GM19240 (cell line): ENCODE data around the gene SDK1.

Source experiments
- DNase-seq: peaks from one replicate; pipeline ENCODE4 v3.0.0; 2011; ENCODE audit warnings: low spot score; ENCODE audit not compliant: insufficient read length

Gene SDK1

DNA sequence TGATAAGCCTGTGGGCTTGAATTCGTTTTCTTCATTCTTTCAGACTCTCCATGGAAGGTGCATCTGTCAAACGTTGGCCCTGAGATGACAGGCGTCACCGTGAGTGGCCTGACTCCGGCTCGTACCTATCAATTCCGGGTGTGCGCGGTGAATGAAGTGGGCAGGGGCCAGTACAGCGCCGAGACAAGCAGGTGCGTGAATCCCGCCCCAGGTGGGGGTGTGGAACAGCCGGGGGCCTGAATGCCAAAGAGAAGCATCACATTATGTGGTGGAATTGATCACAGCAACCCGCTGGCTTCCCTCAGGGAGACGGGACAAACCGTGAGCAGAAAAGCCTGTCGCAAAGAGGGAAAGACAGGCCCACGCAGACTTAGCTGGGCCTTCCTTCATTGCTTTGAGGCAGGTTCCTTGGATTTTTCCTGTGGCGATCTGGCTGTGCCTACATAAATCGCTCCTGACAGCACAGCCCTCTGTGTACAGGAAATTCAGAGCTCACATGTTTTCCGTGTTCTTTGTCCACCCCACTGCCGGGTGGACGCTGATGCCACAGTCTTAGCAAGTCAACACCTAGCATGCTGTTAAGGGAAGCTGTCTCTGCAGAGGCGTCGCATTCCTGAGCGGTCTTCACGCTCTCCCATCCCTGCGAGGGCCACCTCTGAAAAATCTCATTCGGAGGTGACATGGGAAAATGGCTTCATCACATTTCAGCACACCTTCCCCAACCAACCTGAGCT lies 710.0 kb downstream of the SDK1 start:
- DNase-seq: no peak

DNA sequence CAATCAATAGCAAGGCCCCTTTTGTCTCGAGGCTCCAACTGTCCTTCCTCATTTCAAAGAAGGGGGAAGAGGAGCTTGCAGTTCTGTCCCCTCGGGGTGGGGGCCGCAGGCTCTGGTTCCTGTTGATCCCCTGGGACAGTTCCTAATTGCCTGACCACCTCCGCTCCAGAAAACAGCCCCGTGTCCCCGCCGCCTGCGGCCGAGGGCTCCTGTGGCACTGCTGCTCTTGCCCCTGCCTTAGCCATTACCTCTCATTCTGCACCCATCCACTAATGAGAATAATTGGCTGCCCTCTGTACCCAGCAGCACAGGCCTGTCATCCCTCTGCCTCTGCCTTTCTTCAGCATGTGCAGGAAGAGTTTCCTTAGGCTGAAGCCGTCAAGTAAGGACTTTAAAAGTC lies 712.7 kb downstream of the SDK1 start:
- no peak for DNase-seq

DNA sequence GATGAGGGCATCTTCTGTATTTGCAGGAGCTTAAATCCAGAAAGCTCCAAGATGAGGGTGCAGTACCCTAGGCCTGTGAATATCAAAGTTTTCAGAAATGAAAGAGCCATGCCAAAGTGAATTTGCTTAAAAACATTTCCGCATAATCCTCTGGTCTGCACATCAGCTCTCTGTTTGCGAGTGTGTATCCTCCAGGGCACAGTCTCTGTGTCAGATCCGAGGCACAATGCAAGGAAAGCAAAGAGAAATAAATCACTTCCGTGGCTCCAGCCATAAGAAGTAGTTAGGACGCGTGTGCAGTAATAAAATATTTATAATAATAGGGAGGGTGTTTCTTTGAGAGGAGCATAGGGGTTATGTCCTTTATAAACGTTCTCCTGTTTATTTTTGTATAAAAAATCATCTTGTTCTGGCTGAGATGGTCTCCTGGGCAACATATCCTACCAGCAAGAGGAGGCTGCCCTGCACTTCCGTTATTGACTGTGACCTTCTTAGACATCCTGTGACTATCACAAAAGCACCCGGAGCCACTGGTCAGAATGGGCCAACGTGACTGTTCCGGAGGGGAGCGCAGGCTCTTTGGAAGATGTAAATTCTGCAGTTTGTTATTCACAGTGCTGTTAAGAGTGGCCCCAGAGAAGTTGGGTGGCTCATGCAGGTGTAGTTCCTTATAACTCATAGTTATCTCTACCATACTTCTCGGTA lies 713.4 kb downstream of the SDK1 start:
- DNase-seq: no peak

DNA sequence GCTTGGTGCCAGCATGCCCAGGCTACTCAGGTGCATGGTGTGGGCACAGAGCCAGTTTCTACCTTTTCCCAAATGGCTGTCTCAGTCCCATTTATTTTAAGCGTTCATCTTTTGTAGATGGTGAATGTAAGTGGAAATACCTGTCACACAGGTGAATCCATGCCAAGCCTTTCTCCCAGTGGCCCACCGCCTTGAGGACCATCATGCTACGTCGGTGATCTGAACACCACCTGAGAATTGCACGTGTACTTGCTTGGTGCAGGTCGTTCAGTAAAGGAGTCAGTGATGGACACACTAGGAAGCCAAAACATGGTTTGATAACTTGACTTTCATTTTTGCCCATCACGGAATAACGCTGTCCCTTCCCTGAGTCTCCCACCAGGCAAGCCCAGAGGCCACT lies 714.3 kb downstream of the SDK1 start:
- no peak for DNase-seq

DNA sequence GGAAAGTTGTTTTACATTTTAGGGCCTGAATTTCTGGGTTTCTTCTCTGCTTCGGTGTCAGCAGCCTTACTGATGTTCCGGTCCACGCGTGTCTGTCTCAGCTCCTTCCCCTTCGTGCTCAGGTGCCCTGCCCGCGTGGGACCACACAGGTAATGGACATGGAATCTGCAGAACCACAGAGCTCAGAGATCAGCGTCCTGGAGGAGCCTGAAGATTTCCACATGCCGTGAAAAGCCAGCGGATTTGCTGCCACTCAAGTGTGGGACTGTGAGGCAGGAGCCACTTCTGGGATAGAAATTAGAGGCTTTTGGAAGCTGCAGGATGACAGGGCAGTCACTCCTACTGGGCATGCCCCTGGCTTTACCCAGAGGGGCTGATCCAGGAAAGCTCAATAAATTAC lies 714.9 kb downstream of the SDK1 start:
- DNase-seq: no peak

DNA sequence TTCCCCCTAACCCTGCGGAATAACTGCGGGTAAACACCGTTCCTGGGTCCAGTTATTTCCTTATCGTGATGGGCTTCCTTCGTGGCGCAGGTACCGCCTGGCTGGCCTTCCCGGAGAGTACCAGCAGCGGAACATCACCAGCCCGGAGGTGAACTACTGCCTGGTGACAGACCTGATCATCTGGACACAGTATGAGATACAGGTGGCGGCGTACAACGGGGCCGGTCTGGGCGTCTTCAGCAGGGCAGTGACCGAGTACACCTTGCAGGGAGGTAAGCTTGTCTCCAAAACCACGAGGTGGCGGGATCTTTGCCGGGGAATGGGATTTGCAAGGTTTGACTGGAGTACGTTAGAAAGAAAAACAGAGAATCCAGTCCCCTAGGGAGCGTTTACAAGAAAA lies 716.0 kb downstream of the SDK1 start:
- no peak for DNase-seq

DNA sequence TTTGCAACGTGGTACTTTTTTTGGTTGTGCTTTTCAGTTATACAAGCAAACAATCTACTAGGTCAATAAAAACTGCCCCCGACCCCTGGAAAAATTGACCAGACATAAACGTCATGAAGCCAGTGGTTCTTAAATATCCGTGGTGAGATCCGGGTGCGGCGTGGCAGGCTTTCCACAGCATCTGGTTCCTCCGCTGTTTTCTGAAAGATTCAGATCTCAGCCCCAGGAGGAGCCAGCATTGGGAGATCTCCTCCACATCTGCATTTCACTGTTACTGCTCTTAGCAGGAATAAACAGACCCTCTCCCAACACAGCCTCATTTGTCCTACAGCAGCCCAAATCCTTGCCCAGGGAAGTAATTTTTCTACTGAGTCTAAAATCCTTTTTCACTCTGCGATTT lies 716.7 kb downstream of the SDK1 start:
- DNase-seq: no peak

DNA sequence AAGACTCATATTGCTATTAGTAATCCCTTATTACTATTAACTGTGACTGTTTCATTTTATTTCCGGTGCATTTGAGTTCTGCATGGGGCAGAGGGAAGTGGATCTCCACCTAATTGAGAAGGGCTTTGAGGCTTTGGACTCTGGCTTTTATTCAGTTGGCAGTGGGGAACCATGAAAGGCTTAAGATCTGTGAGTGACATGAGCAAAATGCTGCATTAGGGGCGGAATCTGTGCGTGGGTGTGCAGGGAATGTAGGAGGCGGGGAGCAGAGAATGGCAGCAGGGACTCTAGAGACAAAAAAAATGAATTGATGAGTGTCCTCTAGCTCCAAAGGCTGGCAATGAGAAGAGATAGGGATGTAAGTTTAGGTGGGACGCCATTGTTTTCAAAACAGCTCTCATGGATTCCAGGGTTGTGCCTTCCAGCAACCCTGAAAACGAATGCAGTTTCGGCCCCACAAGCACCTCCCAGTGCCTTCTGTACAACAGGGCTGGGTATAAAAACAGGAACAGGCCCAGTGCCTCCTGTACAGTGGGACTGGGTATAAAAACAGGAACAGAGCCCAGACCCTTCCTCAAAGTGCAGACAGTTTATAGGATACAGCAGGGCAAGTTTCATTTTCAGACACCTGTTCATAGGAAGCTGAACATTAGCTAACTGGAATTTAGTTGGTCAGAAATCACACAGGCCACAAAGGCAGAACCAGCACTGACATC lies 717.7 kb downstream of the SDK1 start:
- no peak for DNase-seq

DNA sequence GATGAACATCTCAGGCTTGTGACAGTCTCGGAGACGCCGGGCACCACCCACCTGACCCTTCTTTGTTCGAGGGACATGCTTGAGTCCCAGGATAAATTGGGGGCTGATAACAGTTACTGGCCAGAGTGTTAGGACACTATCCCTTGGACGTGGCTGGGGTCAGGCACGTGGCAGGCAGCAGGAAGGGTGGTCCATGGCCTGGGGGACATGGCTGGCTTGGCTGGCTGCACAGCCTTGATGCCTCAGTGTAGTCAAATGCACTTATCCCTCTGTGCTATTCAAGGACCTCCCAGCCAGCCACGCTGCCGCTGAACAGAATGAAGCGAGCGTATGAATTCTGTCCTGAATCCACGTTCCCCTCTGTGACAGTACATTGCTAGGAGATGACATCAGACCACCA lies 719.0 kb downstream of the SDK1 start:
- no peak for DNase-seq

DNA sequence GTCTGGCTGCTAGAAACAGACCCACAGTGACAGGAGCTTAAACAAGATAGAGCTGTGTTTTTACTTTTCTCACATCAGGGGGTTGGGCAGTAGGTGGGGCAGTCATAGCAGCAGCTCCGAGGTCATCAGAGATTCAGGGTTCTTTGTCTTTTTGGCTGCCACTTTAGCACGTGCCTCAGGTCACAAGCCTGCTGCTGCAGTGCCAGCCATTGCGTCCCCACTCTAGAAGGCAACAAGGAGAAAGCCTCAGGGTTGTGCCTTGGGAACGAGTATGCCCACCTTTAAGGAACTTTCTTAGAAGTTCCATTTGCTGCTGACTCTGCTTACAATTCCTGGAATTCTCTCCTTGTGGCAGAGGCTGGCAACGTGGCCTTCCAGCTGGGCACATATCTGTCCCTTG lies 720.4 kb downstream of the SDK1 start:
- DNase-seq: no peak

DNA sequence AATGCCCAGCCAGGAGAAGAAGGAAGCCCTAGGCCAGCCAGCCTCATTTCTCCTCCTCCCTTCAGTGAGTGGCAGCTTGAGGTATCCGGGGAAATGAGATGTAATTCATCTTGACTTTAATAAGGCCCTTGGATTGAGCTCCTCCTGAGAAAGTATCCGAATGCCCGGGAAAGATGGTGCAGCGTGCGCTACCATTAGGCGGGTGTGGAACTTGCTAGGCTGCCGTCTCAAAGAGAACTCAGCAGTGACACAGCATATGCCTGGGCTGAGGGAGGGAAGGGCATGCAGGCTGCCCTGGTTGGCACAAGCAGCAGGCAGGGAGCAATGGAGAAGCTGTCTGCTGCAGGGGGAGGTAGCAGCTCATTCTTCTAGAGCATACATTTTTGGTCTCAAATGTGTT lies 721.2 kb downstream of the SDK1 start:
- DNase-seq: no peak

DNA sequence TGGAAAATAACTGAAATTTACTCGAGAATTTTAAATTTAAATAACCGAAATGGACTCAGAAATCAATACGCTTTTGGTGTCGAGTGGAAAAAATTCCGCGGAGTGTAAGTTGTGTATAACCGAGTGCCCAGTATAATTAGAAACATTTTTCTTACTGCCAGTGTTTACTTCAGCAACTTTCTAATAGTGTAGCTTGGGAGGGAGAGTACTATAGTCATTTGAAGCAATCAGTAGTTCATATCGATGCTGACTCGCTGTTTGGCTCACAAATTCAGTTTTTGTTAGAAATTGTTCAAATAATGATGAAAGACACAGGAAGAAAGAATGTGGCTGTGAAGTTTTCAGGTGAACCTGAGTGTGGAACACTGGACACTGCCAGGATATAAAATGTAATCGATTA lies 722.5 kb downstream of the SDK1 start:
- DNase-seq: no peak

DNA sequence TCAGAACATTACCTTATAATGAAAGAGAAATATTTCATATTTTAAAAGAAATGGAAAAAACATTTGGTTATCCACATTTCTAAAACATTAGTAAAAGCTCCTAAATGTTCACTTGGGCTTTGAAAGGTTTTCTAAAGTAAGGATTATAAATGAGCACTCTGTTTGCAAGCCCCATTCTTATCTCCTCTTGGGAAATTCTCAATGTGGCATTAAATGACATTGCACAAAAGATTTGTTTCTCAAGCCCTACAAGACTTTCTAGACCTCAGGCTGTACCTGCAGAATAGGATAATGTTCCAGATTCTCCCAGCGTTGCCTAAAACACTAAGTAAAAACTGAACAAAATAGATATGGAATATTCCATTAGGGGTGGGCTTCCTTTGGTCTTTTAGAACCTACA lies 723.1 kb downstream of the SDK1 start:
- no peak for DNase-seq

DNA sequence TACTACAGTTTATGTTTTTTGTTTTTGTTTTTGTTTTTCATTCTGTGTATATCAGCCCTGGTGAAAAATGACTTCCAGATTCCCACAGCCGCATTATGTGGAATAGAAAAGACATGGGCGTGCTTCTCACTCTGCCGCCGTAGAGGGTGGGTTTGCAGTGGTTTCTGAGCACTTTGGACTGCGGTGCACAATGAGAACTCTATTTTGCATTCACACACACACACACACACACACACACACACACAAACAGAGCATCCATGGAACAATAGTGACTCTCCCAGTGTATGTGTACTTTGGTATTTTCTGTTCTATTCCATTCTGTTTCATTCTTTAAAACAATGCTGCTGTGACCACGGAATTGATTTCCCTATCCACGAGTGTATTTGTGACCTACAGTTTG lies 723.8 kb downstream of the SDK1 start:
- no peak for DNase-seq

DNA sequence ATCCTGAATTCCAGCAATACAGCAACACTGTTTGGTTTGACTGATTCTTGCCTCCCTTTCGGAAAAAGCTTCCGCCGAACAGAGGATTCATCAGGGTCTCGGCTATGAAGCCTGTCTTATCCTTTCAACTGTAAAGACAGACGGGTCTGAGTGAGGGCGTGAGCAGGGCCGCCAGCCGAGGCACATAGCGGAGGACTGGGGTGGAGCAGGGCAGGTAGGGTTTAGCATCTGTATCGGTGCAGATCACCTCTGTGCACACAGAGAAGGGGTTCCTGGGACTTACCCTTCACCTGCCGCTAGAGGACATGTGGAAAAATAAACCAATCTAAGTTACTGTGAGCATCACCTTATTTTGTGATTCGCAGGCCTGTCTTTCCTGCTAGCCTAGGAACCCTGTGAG lies 724.2 kb downstream of the SDK1 start:
- DNase-seq: no peak

DNA sequence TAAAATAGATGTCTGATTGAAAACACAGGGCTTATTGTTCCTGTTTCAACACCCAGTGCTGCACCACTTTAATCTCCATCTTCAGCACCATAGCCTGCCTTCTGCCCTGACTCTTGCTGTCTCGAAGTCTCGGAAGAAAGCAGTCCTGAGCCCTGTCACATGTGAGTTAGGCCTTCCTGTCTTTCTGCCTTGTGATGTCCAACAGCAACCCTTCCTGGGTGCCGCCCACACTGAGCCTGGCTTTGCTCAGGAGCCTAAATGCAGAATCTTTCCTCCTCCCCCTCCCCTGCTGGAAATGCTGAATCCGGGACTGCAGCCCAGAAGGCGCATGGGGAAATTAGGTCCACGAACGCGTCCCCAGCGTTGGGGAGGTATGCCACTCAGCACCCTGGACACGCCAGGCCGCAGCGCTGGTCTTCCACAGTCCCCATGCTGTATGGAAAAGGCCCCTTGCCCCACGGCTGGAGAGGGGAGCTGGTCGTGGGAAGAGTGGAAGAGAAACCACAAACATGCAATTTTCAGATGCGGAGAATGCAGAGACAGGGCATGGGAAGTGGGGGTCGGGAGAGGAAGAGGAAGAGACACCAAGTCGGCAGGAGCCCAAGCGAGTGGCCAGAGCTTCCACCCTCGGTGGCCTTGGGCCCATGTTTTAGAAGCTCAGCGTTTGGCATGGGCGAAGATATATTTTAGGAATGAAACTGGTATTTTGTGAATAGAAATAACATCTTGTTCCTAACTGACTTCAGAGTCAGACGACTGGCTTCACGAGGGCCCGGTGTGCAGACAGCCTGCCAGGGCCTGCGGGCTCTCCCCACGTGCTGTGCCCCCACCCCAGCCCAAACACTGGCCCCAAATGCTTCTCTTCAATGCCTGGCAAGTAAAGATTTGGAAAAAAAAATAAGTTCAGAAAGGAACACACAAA lies 724.9 kb downstream of the SDK1 start:
- DNase-seq: no peak

DNA sequence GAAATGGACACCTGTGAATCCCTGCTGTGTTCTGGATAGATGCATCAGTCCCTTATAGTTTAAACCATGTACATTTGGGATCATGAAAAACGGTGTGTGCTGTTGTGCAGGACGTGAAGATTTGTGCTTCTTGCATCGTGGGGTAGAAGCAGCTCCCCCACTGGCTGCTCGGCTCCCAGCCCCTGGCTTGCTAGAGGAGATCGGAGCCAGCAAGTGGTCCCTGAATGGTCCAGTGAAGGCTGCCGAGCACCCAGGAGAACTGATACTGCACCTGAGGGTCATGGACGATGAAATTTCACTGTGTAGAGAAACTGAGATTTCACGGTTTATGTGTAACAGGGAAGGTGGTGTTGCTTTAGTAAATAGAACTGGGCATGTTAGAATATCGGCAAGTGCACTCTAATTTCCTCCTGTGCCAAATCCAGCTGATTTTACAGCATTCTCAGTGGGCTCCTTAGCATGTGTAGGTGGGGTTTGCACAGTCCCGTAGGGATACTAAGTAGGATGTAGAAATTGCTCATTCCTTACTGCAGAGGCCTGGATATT lies 726.0 kb downstream of the SDK1 start:
- DNase-seq: no peak

DNA sequence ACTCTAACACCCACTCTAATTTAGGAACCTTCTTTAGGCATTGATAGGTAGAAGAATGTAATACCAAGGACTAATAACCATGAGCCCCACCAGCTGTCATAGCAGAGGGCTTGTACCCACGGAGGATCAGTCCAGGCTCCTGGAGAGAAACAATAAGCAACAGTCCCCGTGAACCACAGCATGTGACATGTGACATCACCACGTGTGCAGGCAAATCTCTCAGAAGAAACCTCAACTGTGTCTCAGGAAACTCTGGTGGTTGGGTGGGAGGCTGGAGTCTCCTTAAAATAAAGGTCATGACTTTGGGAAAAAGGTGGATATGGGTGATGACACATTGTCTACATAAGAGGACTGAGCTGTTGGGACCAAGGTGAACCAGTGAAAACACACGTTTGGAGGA lies 727.2 kb downstream of the SDK1 start:
- no peak for DNase-seq

DNA sequence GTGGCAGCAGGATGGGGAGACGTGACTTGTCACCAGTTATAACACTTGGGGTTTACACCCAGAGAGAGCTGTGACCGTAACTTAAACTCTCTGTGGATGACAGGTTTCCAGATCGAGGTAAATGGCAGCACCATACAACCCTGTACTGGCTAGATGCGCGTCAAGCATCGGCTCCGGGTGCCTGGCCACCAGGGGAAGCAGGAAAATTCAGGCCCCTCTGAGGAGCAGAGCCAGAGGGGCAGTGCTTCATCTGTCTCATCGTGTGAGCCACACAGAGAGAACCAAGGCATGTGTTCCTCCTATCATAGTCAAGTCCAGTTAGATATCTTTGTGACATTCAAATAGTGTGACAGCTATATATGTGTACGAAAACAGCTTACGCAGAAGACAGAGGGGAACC lies 728.9 kb downstream of the SDK1 start:
- DNase-seq: no peak

DNA sequence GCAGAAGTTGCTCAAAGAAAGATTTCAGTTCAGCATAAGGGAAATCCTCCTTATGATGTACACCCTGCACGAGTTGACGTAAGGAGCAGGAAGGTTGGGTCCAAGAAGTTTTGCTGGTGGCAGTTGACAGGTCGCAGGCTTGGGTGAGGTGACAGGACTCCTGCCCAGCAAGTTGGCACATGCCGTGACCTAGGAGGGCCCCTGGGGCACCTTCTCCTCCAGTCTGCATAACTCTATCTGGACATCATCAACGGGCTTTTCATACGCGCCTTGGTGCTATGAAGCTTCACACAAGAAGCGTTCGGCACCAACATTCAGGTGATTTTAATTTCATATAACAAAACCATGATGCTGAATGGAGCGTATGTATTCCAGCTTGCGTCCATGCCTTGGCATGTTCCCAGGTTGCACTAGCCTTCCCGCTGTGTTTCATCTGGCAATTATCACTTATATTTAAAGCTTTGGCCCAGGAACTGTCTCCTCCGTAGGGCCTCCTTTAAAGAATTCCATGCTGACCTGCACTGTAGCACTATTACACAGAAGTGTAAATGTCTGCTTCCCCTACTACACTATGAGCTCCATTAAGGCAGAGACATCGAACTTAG lies 729.4 kb downstream of the SDK1 start:
- no peak for DNase-seq

DNA sequence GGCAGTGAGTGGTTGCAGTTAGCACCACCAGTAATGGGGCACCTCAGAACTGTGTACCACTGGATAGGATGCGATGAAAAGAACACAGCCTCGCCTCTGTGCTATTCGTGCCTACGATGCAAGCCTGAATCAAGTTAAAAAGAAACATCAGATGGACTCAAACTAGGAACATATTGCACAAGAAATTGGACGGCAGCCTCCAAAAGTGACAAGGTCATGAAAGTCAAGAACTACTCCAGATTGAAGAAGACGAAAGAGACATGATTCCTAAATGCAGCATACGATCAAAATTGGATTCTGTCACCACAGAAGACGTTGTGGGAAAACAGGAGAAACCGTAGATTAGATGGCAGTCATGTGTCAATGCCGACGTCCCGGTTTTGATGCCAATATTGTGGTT lies 732.9 kb downstream of the SDK1 start:
- no peak for DNase-seq
